Astrocyte of the hippocampus (primary cell): ENCODE measurements around the gene SLC39A9.
"Not testable (repeated sequence)": the region's sequence is repeated elsewhere in the genome, so short reads cannot be mapped to it uniquely, and the experiment has no call there.

Experiments
- DNase-seq: peaks from one replicate; pipeline ENCODE4 v3.0.0; 2011; ENCODE audit warnings: low read depth, low spot score

Gene SLC39A9

DNA sequence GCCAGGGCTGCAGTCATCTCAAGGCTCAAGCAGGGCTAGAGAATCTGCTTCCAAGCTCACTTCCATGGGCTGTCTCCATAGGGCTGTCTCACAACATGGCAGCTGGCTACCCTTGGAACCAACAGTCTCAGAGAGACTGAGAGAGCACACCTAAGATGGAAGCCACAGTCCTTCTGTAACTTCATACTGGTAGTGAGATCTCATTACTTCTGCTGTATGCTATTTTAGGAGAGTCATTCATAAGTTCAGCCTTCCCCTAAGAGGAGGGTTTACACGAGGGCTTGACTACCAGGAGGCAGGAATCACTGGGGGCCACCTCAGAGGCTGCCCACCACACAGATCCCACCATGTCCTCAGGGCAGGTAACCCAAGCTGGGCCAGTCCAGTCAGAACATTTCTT is 30.1 kb upstream of the SLC39A9 start:
- no peak for DNase-seq

- DNase-seq: no peak
Measured at GRCh38 chr14:69370061-69370460, 28.4 kb upstream of the SLC39A9 start.

- no peak for DNase-seq
Measured at GRCh38 chr14:69372146-69372545, 26.3 kb upstream of the SLC39A9 start.

GRCh38 chr14:69373104-69373503 is 25.4 kb upstream of the SLC39A9 start:
- DNase-seq: no peak

GRCh38 chr14:69374235-69374634 is 24.3 kb upstream of the SLC39A9 start:
- no peak for DNase-seq

- DNase-seq: no peak
Measured at GRCh38 chr14:69375182-69375581, 23.3 kb upstream of the SLC39A9 start.

DNA sequence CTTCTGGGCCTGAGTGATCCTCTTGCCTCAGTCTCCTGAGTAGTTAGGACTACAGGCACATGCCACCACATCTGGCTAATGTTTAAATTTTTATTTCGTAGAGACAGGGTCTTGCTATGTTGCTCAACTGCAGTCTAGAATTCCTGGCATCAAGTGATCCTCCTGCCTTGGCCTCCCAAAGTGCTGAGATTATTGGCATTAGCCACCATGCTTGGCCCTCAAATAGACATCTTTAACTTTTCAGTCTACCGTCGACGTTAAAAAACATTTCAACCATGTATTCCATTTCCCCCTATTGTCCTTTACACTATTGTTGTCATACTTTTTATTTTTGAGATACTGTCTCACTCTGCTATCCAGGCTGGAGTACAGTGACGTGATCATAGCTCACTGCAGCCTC is 22.8 kb upstream of the SLC39A9 start:
- DNase-seq: no peak

DNA sequence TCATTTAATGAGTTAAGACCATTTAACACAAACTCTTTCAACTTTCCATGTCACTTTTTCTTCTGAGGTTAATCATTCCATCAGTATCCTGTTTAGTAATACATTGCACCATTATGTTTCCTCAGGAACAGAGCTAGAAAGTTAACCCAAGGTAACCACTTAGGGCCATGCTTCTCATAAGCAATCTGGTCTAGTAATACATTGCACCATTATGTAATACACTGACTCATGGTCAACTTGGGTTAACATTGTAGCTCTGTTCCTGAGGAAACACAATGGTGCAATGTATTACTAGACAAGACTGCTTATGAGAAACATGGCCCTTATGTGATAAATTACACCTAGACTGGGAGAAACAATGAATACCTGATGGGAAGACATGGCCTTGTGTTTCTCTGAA is 22.1 kb upstream of the SLC39A9 start:
- no peak for DNase-seq

- DNase-seq: no peak
Measured at GRCh38 chr14:69378274-69378673, 20.2 kb upstream of the SLC39A9 start.

- no peak for DNase-seq
Measured at GRCh38 chr14:69387311-69387710, 11.2 kb upstream of the SLC39A9 start.

DNA sequence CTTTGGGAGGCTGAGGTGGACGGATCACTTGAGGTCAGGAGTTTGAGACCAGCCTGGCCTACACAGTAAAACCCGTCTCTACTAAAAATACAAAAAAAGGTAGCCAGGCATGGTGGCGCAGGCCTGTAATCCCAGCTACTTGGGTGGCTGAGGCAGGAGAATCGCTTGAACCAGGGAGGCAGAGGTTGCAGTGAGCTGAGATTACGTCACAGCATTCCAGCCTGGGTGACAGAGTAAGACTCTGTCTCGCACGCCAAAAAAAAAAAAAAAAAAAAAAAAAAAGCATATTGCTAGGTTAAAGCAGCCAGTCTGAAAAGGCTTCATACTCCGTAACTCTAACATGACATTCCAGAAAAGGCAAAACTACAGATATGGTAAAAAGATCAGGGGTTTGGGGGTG is 7.1 kb upstream of the SLC39A9 start:
- not testable (repeated sequence) for DNase-seq

DNA sequence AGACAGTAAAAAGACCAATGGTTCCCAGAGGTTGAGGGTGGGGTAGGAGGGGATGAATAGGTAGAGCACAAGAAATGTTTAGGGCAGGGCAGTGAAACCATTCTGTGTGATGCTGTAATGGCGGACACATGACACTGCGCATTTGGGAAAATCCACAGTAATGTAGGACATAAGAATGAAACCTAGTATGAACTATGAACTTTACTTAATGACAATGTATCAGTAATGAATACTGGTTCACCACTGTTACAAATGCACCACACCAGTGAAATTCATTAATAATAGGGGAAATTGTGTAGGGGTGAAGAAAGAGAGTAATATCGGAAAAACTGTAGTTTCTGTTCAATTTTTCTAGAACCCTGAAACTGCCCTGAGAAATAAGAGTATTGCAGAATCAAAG is 6.0 kb upstream of the SLC39A9 start:
- DNase-seq: no peak

GRCh38 chr14:69395929-69396328 is 2.6 kb upstream of the SLC39A9 start:
- DNase-seq: no peak

DNA sequence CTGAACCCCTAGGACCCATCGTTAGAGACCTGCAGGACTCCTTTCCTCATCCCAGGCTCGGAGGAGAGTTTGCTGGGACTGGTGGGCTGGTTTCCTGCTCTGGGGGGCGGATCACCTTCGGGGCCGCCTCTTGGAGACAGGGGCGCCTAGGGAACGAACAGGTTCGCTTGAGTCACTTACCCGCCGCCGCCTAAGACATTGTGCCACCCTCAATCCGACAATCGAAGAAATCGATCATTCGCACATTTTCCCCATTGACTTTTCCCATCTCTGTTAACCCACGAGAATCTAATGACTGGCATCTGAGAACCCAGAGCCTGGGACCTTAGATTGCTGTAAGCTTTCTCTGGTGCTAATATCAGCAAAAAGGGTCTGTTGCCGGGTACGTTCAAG is 322 bp downstream of the SLC39A9 start:
- no peak for DNase-seq

DNA sequence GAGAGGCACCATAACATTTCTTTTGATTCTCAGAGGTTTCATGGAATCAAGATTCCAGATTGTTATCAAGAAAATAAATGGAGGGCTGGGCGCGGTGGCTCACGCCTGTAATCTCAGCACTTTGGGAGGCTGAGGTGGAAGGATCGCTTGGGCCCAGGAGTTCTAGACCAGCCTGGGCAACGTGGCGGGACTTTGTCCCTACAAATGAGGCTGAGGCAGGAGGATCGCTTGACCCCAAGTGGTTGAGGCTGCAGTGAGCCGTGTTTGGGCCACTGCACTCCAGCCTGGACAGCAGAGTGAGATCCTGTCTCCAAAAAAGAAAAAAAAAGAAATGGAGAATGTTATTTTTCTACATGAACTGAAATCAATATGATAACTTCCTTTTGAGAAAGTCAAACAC is 1.3 kb downstream of the SLC39A9 start:
- no peak for DNase-seq

DNA sequence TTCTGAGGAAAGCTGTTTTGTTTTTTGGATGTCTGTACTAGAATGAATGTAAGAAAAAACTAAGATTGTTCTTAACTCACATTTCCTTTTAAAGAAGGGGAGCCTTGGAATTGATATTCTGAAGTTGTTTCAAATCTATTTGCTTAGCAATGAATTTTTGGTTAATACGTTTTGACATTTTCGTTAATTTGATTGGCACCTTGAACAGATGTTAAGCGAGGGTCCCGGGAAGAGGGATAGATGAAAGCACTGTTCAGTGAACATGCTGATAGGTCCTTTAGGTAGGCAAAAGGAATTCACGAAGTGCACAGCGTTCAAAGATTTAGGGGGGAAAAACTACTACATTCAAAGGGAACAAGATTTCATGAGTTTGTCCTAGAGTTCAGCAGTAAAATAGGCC is 1.7 kb downstream of the SLC39A9 start:
- no peak for DNase-seq

DNA sequence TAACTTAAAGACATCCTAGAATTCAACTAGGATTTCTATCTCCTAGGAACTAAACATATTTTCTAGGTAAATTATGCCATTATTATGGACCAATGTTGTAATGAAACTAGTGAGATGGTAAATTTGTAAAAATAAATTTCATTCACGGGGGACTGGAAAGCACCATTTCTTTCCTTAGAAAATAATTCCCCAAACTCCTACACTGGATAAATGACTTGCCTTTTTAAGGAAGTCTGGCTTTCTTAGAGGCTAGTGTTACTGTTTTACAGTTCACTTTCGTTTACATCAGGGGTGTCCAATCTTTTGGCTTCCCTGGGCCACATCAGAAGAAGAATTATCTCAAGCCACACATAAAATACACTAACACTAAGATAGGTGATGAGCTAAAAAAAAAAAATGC is 3.3 kb downstream of the SLC39A9 start:
- no peak for DNase-seq

- DNase-seq: no peak
Measured at GRCh38 chr14:69404478-69404877, 6.0 kb downstream of the SLC39A9 start.

- DNase-seq: no peak
Measured at GRCh38 chr14:69404883-69405282, 6.4 kb downstream of the SLC39A9 start.

GRCh38 chr14:69405762-69406161 is 7.3 kb downstream of the SLC39A9 start:
- no peak for DNase-seq

DNA sequence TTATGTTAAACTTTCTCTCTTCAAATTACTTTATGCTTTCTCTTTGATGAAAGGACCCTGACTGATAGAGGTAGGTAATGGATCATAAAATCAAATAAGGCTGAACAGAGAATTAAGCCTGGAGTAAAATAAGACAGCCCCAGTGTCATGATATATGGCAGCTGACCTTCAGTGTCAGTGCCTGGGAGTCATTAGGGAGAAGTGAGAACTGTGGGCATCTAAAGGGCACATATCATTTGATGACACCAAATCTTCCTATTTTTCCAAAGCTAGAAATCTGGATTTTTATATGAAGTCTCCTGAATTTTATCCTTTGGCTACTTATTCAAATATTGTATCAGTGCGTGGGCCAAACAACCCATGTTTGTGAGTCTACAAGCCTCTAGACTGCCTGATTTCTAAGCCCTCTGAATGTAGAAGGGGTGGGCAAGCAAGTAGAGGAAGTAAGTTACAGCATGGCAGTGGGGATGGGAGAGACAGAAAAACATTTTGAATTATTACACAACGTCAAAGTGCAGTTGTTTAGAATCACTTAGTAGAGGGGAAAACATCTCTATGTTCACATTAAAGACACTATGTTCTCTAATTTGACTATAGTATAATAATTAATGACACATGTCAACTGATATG is 10.0 kb downstream of the SLC39A9 start:
- no peak for DNase-seq

GRCh38 chr14:69413483-69413882 is 15.0 kb downstream of the SLC39A9 start:
- DNase-seq: no peak

- DNase-seq: not testable (repeated sequence)
Measured at GRCh38 chr14:69416087-69416486, 17.6 kb downstream of the SLC39A9 start.

DNA sequence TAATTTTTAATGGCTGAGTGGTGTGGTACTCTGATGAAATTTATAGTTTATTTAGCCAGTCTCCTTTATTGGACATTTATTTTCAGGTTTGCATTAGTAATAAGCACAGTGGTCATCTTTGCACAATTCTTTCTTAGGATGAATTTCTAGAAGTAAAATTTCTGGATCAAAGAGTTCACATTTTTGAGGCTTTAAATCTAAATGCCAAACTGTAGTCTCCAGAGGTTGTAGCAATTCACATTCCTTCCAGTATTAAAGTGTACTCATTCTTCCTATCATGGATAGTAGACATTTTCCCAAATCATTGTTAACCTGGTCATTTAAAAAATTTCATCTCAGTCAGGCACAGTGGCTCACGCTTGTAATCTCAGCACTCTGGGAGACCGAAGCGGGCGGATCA is 24.8 kb downstream of the SLC39A9 start:
- peak; percentile 29 for DNase-seq
